Measurements from ENCODE around the gene KLHL21.

KLHL21 gene

GRCh38 chr1:6631058-6631457 is 28.4 kb upstream of the KLHL21 start:
- Histone ChIP-seq H3K27ac (no peak overlapping the region), H3K4me3 (no peak overlapping the region)
- DNase-seq (ENCODE audit: low spot score) = no peak
- no peak for TF ChIP-seq CTCF (IDR thresholded peaks at IDR 0.05)

GRCh38 chr1:6630027-6630426 is 27.4 kb upstream of the KLHL21 start:
- no peak for DNase-seq (ENCODE audit: low spot score)
- no peak for TF ChIP-seq CTCF (IDR thresholded peaks at IDR 0.05)
- H3K27ac ChIP-seq = no peak overlapping the region
- H3K4me3 ChIP-seq = no peak overlapping the region

- DNase-seq (ENCODE audit: low spot score) = no peak
- H3K4me3 ChIP-seq = no peak overlapping the region
- no peak for TF ChIP-seq CTCF (IDR thresholded peaks at IDR 0.05)
- H3K27ac ChIP-seq = no peak overlapping the region
Observed at GRCh38 chr1:6628971-6629479, 26.4 kb upstream of the KLHL21 start.

- DNase-seq (ENCODE audit: low spot score) = no peak
- TF ChIP-seq CTCF (IDR thresholded peaks at IDR 0.05) = no peak
- Histone ChIP-seq H3K4me3 (no peak overlapping the region), H3K27ac (no peak overlapping the region)
Observed at GRCh38 chr1:6627841-6628545, 25.3 kb upstream of the KLHL21 start.

- DNase-seq (ENCODE audit: low spot score) = no peak
- Histone ChIP-seq H3K27ac (no peak overlapping the region), H3K4me3 (peak overlapping the region; percentile 87)
- TF ChIP-seq CTCF (IDR thresholded peaks at IDR 0.05) = no peak
Observed at GRCh38 chr1:6627031-6627430, 24.4 kb upstream of the KLHL21 start.

GRCh38 chr1:6625584-6626149 is 23.0 kb upstream of the KLHL21 start:
- peak overlapping the region; percentile 94 to 95 for H3K27ac ChIP-seq
- H3K4me3 ChIP-seq = peak overlapping the region; percentile 87
- TF ChIP-seq CTCF (IDR thresholded peaks at IDR 0.05) = no peak
- no peak for DNase-seq (ENCODE audit: low spot score)
